Kidney (tissue), 14 donors: ENCODE results near the gene USH1G. TPM values are rescaled to one million over a fixed set of nuclear protein-coding genes. Genes with fewer than 3 reads are reported as not detected.
A peak's percentile ranks its signal among the peaks of the same experiment; 100 is the strongest.
"Not testable (repeated sequence)": the region's sequence is repeated elsewhere in the genome, so short reads cannot be mapped to it uniquely, and the experiment has no call there.

Experiments used
- DNase-seq, 5 donors: peaks; one replicate each; pipeline ENCODE4 v3.0.0-alpha.2; 2013 to 2020
- FAIRE-seq: peaks from 2 replicates; lab custom pipeline; 2012; peaks lifted over from hg19 to GRCh38; lab: Jason Lieb, UNC
- H3K27ac ChIP-seq, 2 donors: one replicate each; pipeline ENCODE4 v1.7.0; 2013; ENCODE audit warnings: low read depth in 2 of 2, low read length in 2 of 2, inconsistent platforms in 1 of 2
- H3K27me3 ChIP-seq: one replicate; pipeline ENCODE4 v1.7.1; 2013; ENCODE audit warnings: low read length, inconsistent platforms; ENCODE audit not compliant: control insufficient read depth, insufficient read depth
- H3K36me3 ChIP-seq, 3 donors: one replicate each; pipeline versions ENCODE4 v1.7.0 to v1.7.1; 2013; ENCODE audit warnings: low read length in 3 of 3, control low read depth in 1 of 3, inconsistent platforms in 1 of 3; ENCODE audit not compliant: insufficient read depth in 3 of 3, control insufficient read depth in 2 of 3
- H3K4me1 ChIP-seq, 3 donors: one replicate each; pipeline versions ENCODE4 v1.7.0 to v1.7.1; 2013; ENCODE audit warnings: low read length in 3 of 3, inconsistent platforms in 1 of 3, low read depth in 1 of 3; ENCODE audit not compliant: control insufficient read depth in 2 of 3, insufficient read depth in 2 of 3
- H3K4me3 ChIP-seq, 3 donors: one replicate each; pipeline versions ENCODE4 v1.7.0 to v1.8.1; 2013; ENCODE audit warnings: low read length in 3 of 3, control low read depth in 1 of 3, inconsistent platforms in 1 of 3
- H3K9ac ChIP-seq, 3 donors: one replicate each; pipeline versions ENCODE4 v1.7.0 to v1.7.1; 2013; ENCODE audit warnings: low read length in 3 of 3, control low read depth in 1 of 3, inconsistent platforms in 1 of 3
- H3K9me3 ChIP-seq, 3 donors: one replicate each; pipeline versions ENCODE4 v1.7.0 to v1.7.1; 2013; ENCODE audit warnings: low read length in 3 of 3, control low read depth in 1 of 3, inconsistent platforms in 1 of 3; ENCODE audit not compliant: control insufficient read depth in 2 of 3, insufficient read depth in 1 of 3
- CTCF ChIP-seq: IDR thresholded peaks from 3 replicates; pipeline ENCODE4 v1.5.1; 2012; ENCODE audit warnings: mild to moderate bottlenecking, moderate library complexity, borderline replicate concordance; ENCODE audit not compliant: insufficient read depth; ENCODE audit errors: extremely low read depth
- intact Hi-C: fragments of 100-400 bp; cut with DNase I; formaldehyde crosslinking; loops from one replicate; pipeline ENCODE4 v1.11.1; 2022
- polyA plus RNA-seq: library from polyadenylated mRNA; stranded (reverse); fragments of 350-450 nt; fragmentation: Illumina TruSeq; extraction: RNeasy Lipid Tissue Mini Kit (QIAGEN cat#74804); gene quantifications from one replicate; pipeline ENCODE4 v1.2.3, GENCODE V29; 2014; ENCODE audit warnings: low read depth, low replicate concordance; ENCODE audit not compliant: insufficient read depth
- total RNA-seq: library from RNA; stranded (reverse); fragmentation: NEBNext Ultra II Directional; extraction: Animal tissue kit (Norgen Biotek cat#: 25700); gene quantifications from one replicate; pipeline ENCODE4 v1.2.1, GENCODE V29; 2021
- donor health status: control.
- donor health status: control.
- donor health status: control.
- donor health status: control.
- donor health status: control.
- donor health status: DM: yes; HTN: yes; CAD: no.
- donor health status: Normal renal cell carcinoma (clear cell type).

USH1G gene
- total and polyA plus RNA-seq, 2 donors from 2014 or later = 0.17 to 0.22 TPM

- no peaks in the 10 kb centered on the region for H3K36me3 ChIP-seq
- peaks cover 0 to 12% (median 4%) of the 10 kb centered on the region in 3 donors for H3K4me1 ChIP-seq
- DNase-seq = peak in 3 of 5 donors; percentile 39 to 69 (median 69)
- H3K27ac ChIP-seq = no peak overlapping the region
- H3K9me3 ChIP-seq = no peaks in the 10 kb centered on the region
- intact Hi-C loops = no loop called here
- no peaks in the 10 kb centered on the region for H3K27me3 ChIP-seq
- no peak for TF ChIP-seq CTCF
- H3K4me3 ChIP-seq = no peak overlapping the region
- FAIRE-seq = no peak
- no peak overlapping the region for H3K9ac ChIP-seq
These were observed 52.5 kb downstream of the USH1G start for GRCh38 chr17:74870512-74870911.

- peak in 1 of 5 donors; percentile 50 for DNase-seq
- H3K27me3 ChIP-seq, intact Hi-C loops, H3K9me3 ChIP-seq, H3K27ac ChIP-seq, FAIRE-seq, H3K4me3 ChIP-seq, H3K36me3 ChIP-seq, H3K9ac ChIP-seq: not testable (repeated sequence)
- peaks cover 0 to 12% (median 4%) of the 10 kb centered on the region in 3 donors for H3K4me1 ChIP-seq
These were observed 53.0 kb downstream of the USH1G start for GRCh38 chr17:74870028-74870427.

GRCh38 chr17:74868908-74869255 is 54.2 kb downstream of the USH1G start:
- Histone ChIP-seq H3K4me1 (peaks cover 0 to 9% (median 4%) of the 10 kb centered on the region in 3 donors), H3K27me3 (no peaks in the 10 kb centered on the region), H3K36me3 (no peaks in the 10 kb centered on the region), H3K9me3 (no peaks in the 10 kb centered on the region), H3K27ac (no peak overlapping the region), H3K9ac (no peak overlapping the region), H3K4me3 (no peak overlapping the region)
- intact Hi-C loops = loop anchor here (10.0 kb wide), 1 partner anchor 124 kb away; the partner anchor contains the start of gene NHERF1
- DNase-seq = no peak
- FAIRE-seq = no peak
- no peak for TF ChIP-seq CTCF

DNA sequence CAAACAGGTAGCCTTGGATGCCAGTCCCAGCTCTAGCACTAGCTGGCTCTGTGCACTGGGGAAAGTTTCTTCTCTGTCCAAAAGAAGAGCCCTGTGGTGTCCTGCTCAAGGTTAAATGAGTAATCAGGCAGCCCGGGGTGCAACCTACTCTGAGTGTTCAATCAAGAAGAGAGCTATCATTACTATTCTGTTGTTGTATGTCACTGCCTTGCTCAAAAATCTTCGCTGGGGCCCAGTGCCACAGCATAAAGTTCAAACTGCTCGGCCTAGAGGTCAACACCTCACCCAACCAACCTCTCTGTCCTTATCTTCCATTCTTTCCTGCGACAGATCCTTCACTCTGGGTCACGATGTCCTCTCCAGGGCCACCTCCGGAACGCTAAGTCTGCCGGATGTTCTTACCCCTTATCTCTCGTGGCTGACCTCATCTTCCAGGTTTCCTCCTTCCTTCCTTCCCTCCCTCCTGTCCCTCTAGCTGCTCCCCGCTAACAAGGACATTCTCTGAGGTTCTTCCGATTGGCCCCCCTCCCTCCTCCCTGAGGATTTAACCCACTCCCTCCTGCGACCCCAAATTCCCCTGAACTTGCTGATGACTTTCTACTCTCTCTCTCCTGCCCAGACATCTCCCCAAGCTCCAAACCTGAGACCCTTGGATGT is 54.7 kb downstream of the USH1G start:
- H3K4me3 ChIP-seq = no peak overlapping the region
- no peaks in the 10 kb centered on the region for H3K9me3 ChIP-seq
- H3K9ac ChIP-seq = no peak overlapping the region
- no peak for TF ChIP-seq CTCF
- FAIRE-seq (no peak), DNase-seq (no peak)
- intact Hi-C loops = loop anchor here (10.0 kb wide), 1 partner anchor 124 kb away; the partner anchor contains the start of gene NHERF1
- H3K27ac ChIP-seq = no peak overlapping the region
- no peaks in the 10 kb centered on the region for H3K36me3 ChIP-seq
- H3K27me3 ChIP-seq = no peaks in the 10 kb centered on the region
- H3K4me1 ChIP-seq = peaks cover 0 to 9% (median 4%) of the 10 kb centered on the region in 3 donors
